Endothelial cell of umbilical vein (primary cell): ENCODE results near the gene ACTR3C. TPM values are rescaled to one million over a fixed set of nuclear protein-coding genes. Genes with fewer than 3 reads are reported as not detected.

ENCODE experiments used
- BruUV-seq: library from RNA; stranded (reverse); fragments of 400-500 nt; replicated peaks from 2 replicates; lab custom pipeline; 2021; lab: Mats Ljungman, UMichigan
- CTCF ChIA-PET: fragments of 300-600, 350-600 bp; sonication (Branson Sonifier 250); formaldehyde crosslinking; loops from one replicate; lab custom pipeline; 2021; ENCODE audit warnings: antibody characterized with exemption, inconsistent platforms; lab: Charles Lee
- POLR2A ChIA-PET: fragments of 300-600, 350-600 bp; sonication (Branson Sonifier 250); formaldehyde crosslinking; loops from one replicate; lab custom pipeline; 2021; ENCODE audit warnings: antibody characterized with exemption, inconsistent platforms; lab: Charles Lee
- DNase-seq: peaks from one replicate; pipeline ENCODE4 v3.0.0-alpha.2; 2011; ENCODE audit warnings: low read depth, low spot score
- FAIRE-seq: peaks from 2 replicates; lab custom pipeline; 2011; peaks lifted over from hg19 to GRCh38; lab: Jason Lieb, UNC
- H2AFZ ChIP-seq: 2 replicates; pipeline ENCODE4 v1.6.0; 2012; ENCODE audit warnings: low read depth, low read length, control low read depth, inconsistent platforms
- H3K27ac ChIP-seq: 2 replicates; pipeline ENCODE4 v1.5.1; 2011; ENCODE audit warnings: low read depth, mild to moderate bottlenecking, control low read depth, low read length, moderate library complexity; ENCODE audit not compliant: insufficient read depth
- H3K27me3 ChIP-seq, 2 experiments: 2 replicates each; pipeline versions ENCODE4 v1.6.0 to v1.6.1; 2011; ENCODE audit warnings: low read length in 2 of 2, mixed read lengths in 1 of 2; ENCODE audit not compliant: control insufficient read depth in 2 of 2, insufficient read depth in 2 of 2
- H3K36me3 ChIP-seq, 2 experiments: 2 replicates in 1 of 2; 3 replicates in 1 of 2; pipeline ENCODE4 v1.5.1; 2011; ENCODE audit warnings: low read length in 2 of 2, mild to moderate bottlenecking in 1 of 2, moderate library complexity in 1 of 2; ENCODE audit not compliant: control insufficient read depth in 2 of 2, insufficient read depth in 2 of 2; ENCODE audit errors: extremely low read depth in 1 of 2
- H3K4me1 ChIP-seq: 3 replicates; pipeline ENCODE4 v1.5.1; 2011; ENCODE audit warnings: mild to moderate bottlenecking, low read length; ENCODE audit not compliant: control insufficient read depth, insufficient read depth; ENCODE audit errors: extremely low read depth
- H3K4me2 ChIP-seq: 2 replicates; pipeline ENCODE4 v1.6.1; 2011; ENCODE audit warnings: low read length, control low read depth, mixed read lengths; ENCODE audit not compliant: insufficient read depth
- H3K4me3 ChIP-seq, 3 experiments: fragments of 200-600 bp in 1 of 3; sonication (generic), shearing (Covaris generic) in 1 of 3; replicated peaks in 1 of 3; 2 replicates each; pipeline ENCODE4 v1.5.1; 2011 to 2016; ENCODE audit warnings: control low read depth in 3 of 3, low read length in 3 of 3, mild to moderate bottlenecking in 2 of 3, inconsistent platforms in 1 of 3, low read depth in 1 of 3, moderate library complexity in 1 of 3; ENCODE audit not compliant: insufficient read depth in 1 of 3
- H3K79me2 ChIP-seq: 2 replicates; pipeline ENCODE4 v1.6.0; 2012; ENCODE audit warnings: low read length, inconsistent platforms; ENCODE audit not compliant: control insufficient read depth, insufficient read depth
- H3K9ac ChIP-seq: replicated peaks from 2 replicates; pipeline ENCODE3; 2011; ENCODE audit warnings: low read length, control low read depth; ENCODE audit not compliant: insufficient read depth; ENCODE audit errors: extremely low read depth
- H3K9me1 ChIP-seq: replicated peaks from 3 replicates; pipeline ENCODE4 v1.6.0; 2011; ENCODE audit warnings: mild to moderate bottlenecking, low read length; ENCODE audit not compliant: control insufficient read depth, insufficient read depth; ENCODE audit errors: extremely low read depth
- H3K9me3 ChIP-seq: replicated peaks from 2 replicates; pipeline ENCODE4 v1.5.1; 2012; ENCODE audit warnings: low read length, inconsistent platforms; ENCODE audit not compliant: control insufficient read depth, insufficient read depth
- H4K20me1 ChIP-seq: replicated peaks from 2 replicates; pipeline ENCODE3; 2011; ENCODE audit warnings: mild to moderate bottlenecking, low read length; ENCODE audit not compliant: control insufficient read depth, insufficient read depth; ENCODE audit errors: extremely low read depth
- CTCF ChIP-seq, 2 donors: IDR thresholded peaks; 1 replicate in 1 of 2; 2 replicates in 1 of 2; pipeline ENCODE4 v1.5.1; 2011; ENCODE audit warnings: low read length in 2 of 2, mild to moderate bottlenecking in 2 of 2, moderate library complexity in 2 of 2, control low read depth in 1 of 2, inconsistent platforms in 1 of 2, low read depth in 1 of 2; ENCODE audit not compliant: insufficient read depth in 1 of 2; ENCODE audit errors: extremely low read depth in 1 of 2
- EZH2 ChIP-seq: IDR thresholded peaks from 2 replicates; pipeline ENCODE4 v1.6.1; 2012; ENCODE audit warnings: borderline replicate concordance, low read depth, mild to moderate bottlenecking, moderate library complexity, low read length, inconsistent platforms; ENCODE audit not compliant: severe bottlenecking
- FOS ChIP-seq: IDR thresholded peaks from 2 replicates; pipeline ENCODE4 v1.6.1; 2011; ENCODE audit warnings: mild to moderate bottlenecking, low read length, moderate library complexity, borderline replicate concordance; ENCODE audit not compliant: insufficient read depth
- GATA2 ChIP-seq: IDR thresholded peaks from 2 replicates; pipeline ENCODE4 v1.7.0; 2011; ENCODE audit warnings: low read depth, mild to moderate bottlenecking, moderate library complexity, mixed read lengths, low read length; ENCODE audit not compliant: insufficient read length, insufficient read depth
- JUN ChIP-seq: IDR thresholded peaks from 2 replicates; pipeline ENCODE4 v1.6.1; 2011; ENCODE audit warnings: borderline replicate concordance, low read depth; ENCODE audit not compliant: insufficient read length, insufficient read depth
- MAX ChIP-seq: IDR thresholded peaks from 2 replicates; pipeline ENCODE4 v1.6.1; 2011; ENCODE audit not compliant: insufficient read depth, insufficient read length
- MYC ChIP-seq: IDR thresholded peaks from one replicate; pipeline ENCODE4 v1.6.1; 2011; ENCODE audit warnings: mild to moderate bottlenecking, low read depth, low read length
- POLR2A ChIP-seq: IDR thresholded peaks from 2 replicates; pipeline ENCODE4 v1.6.1; 2012; ENCODE audit warnings: low read depth, mild to moderate bottlenecking, control low read depth, low read length
- POLR2AphosphoS5 ChIP-seq: IDR thresholded peaks from 2 replicates; pipeline ENCODE4 v1.6.1; 2012; ENCODE audit warnings: low read depth, mild to moderate bottlenecking, control low read depth, low read length, moderate library complexity; ENCODE audit not compliant: insufficient read depth
- dilution Hi-C: fragments of 300-500 bp; cut with MboI; formaldehyde crosslinking; loops from one replicate; pipeline ENCODE4 v1.15.0; 2019; ENCODE audit warnings: low sequenced_read_pairs; ENCODE audit not compliant: extremely low pct_ligation_motif_present
- intact Hi-C: fragments of 100-400 bp; cut with micrococcal nuclease; formaldehyde crosslinking; loops from one replicate; pipeline ENCODE4 v1.10.0; 2022
- polyA plus RNA-seq, 4 experiments: library from polyadenylated mRNA; depleted of rRNA in 3 of 4; stranded (reverse) in 3 of 4; unstranded in 1 of 4; fragments of >200 nt; gene quantifications; 2 replicates each; pipeline versions ENCODE4 v1.2.1 to v1.2.3, GENCODE V29; 2011 to 2012; ENCODE audit warnings: missing spikeins in 1 of 4
- total RNA-seq: library from RNA; stranded (reverse); gene quantifications from 2 replicates; pipeline ENCODE4 v1.2.3, GENCODE V29; 2021

Gene ACTR3C
- total and polyA plus RNA-seq, 2 donors (not counting 3 experiments of a cell fraction or from before 2014, with no cell fraction given), result 0.33 TPM; not detected in 1

GRCh38 chr7:150358988-150359621 is 35.8 kb upstream of the ACTR3C start:
- no peaks in the 10 kb centered on the region for H3K9me1 ChIP-seq
- H3K36me3 ChIP-seq, result no peaks in the 10 kb centered on the region
- H3K27ac ChIP-seq, result no peak overlapping the region
- no peaks in the 10 kb centered on the region for H3K27me3 ChIP-seq
- dilution Hi-C loops, result no loop called here
- H3K4me3 ChIP-seq, result no peak overlapping the region
- no peaks in the 10 kb centered on the region for H3K9me3 ChIP-seq
- FAIRE-seq (no peak), DNase-seq (no peak)
- BruUV-seq, result no TSS peak
- H3K9ac ChIP-seq, result no peak overlapping the region
- no peak overlapping the region for H2AFZ ChIP-seq
- H3K79me2 ChIP-seq, result no peaks in the 10 kb centered on the region
- H3K4me1 ChIP-seq, result peaks cover 8% of the 10 kb centered on the region
- ChIA-PET POLR2A (no interaction called here), CTCF (interaction anchor here (1.0 to 1.9 kb wide), 2 partner anchors 62 to 90 kb away, joined by 4 to 6 read pairs; no protein-coding TSS in a partner anchor)
- no peaks in the 10 kb centered on the region for H4K20me1 ChIP-seq
- intact Hi-C loops, result loop anchor here (5.0 kb wide), 1 partner anchor 72 kb away; no protein-coding TSS in a partner anchor
- no peak overlapping the region for H3K4me2 ChIP-seq
- TF ChIP-seq GATA2, result no peak
- no peak for TF ChIP-seq CTCF (IDR thresholded peaks at IDR 0.05; ENCODE audit: extremely low read depth in 1 of 2, insufficient read depth in 1 of 2, low read depth in 1 of 2, low read length in 2 of 2)
- TF ChIP-seq EZH2, result no peak
- TF ChIP-seq POLR2AphosphoS5, result no peak
- no peak for TF ChIP-seq JUN
- TF ChIP-seq MAX, result no peak
- no peak for TF ChIP-seq FOS
- no peak for TF ChIP-seq POLR2A
- no peak for TF ChIP-seq MYC
